Activated T-cell treated with anti-CD3 and anti-CD28 coated beads, Interleukin-2, amount 50 U/mL, for 4 hours (primary cell): ENCODE measurements around the gene TCF4. TPM values are rescaled to one million over a fixed set of nuclear protein-coding genes. Genes with fewer than 3 reads are reported as not detected.
A peak's percentile ranks its signal among the peaks of the same experiment; 100 is the strongest.

Source experiments
- ATAC-seq, 2 donors: fragments of 200-7000 bp; cut with Tn5 transposase; one replicate each; pipeline ENCODE4 v1.10.0; 2021
- DNase-seq: peaks from one replicate; pipeline ENCODE4 v3.0.0-alpha.2; 2020
- H3K27me3 Mint-ChIP-seq: one replicate; pipeline ENCODE4 v1.8.0; 2021; ENCODE audit warnings: low read depth, mixed read lengths
- H3K36me3 Mint-ChIP-seq: one replicate; pipeline ENCODE4 v1.8.0; 2022; ENCODE audit warnings: mixed read lengths; ENCODE audit not compliant: insufficient read depth
- H3K4me1 Mint-ChIP-seq: one replicate; pipeline ENCODE4 v1.8.0; 2021; ENCODE audit warnings: low read depth, mixed read lengths
- H3K4me3 Mint-ChIP-seq: one replicate; pipeline ENCODE4 v1.8.0; 2021; ENCODE audit warnings: mild to moderate bottlenecking, moderate library complexity, mixed read lengths
- H3K9me3 Mint-ChIP-seq: one replicate; pipeline ENCODE4 v1.8.0; 2021; ENCODE audit warnings: mixed read lengths
- total RNA-seq, 3 donors: library from RNA; stranded (reverse); gene quantifications; one replicate each; pipeline ENCODE4 v1.2.1, GENCODE V29; 2021

Gene TCF4
- total RNA-seq, 3 donors from 2014 or later, result 0.91 to 2.6 (median 1.3) TPM

- Mint-ChIP-seq H3K27me3 (no peaks in the 10 kb centered on the region), H3K4me3 (no peak overlapping the region), H3K36me3 (no peaks in the 10 kb centered on the region), H3K4me1 (no peaks in the 10 kb centered on the region), H3K9me3 (no peaks in the 10 kb centered on the region)
- no peak for ATAC-seq
- DNase-seq, result no peak
These were observed 44.0 kb downstream of the TCF4 start for GRCh38 chr18:55544014-55544413.

- Mint-ChIP-seq H3K27me3 (no peaks in the 10 kb centered on the region), H3K4me3 (no peak overlapping the region), H3K36me3 (no peaks in the 10 kb centered on the region), H3K9me3 (no peaks in the 10 kb centered on the region), H3K4me1 (no peaks in the 10 kb centered on the region)
- no peak for ATAC-seq
- no peak for DNase-seq
These were observed 44.8 kb downstream of the TCF4 start for GRCh38 chr18:55543130-55543704.

- Mint-ChIP-seq H3K27me3 (no peaks in the 10 kb centered on the region), H3K9me3 (no peaks in the 10 kb centered on the region), H3K4me1 (no peaks in the 10 kb centered on the region), H3K36me3 (no peaks in the 10 kb centered on the region), H3K4me3 (no peak overlapping the region)
- no peak for DNase-seq
- no peak for ATAC-seq
These were observed 46.4 kb downstream of the TCF4 start for GRCh38 chr18:55541571-55541970.

- Mint-ChIP-seq H3K9me3 (no peaks in the 10 kb centered on the region), H3K4me1 (no peaks in the 10 kb centered on the region), H3K27me3 (no peaks in the 10 kb centered on the region), H3K36me3 (no peaks in the 10 kb centered on the region), H3K4me3 (no peak overlapping the region)
- DNase-seq, result no peak
- no peak for ATAC-seq
These were observed 48.8 kb downstream of the TCF4 start for GRCh38 chr18:55539240-55539639.

GRCh38 chr18:55534996-55535395 lies 53.0 kb downstream of the TCF4 start:
- Mint-ChIP-seq H3K4me1 (no peaks in the 10 kb centered on the region), H3K36me3 (no peaks in the 10 kb centered on the region), H3K9me3 (no peaks in the 10 kb centered on the region), H3K4me3 (no peak overlapping the region), H3K27me3 (no peaks in the 10 kb centered on the region)
- no peak for ATAC-seq
- DNase-seq, result no peak

GRCh38 chr18:55534547-55534946 lies 53.4 kb downstream of the TCF4 start:
- DNase-seq, result no peak
- no peaks in the 10 kb centered on the region for H3K27me3 Mint-ChIP-seq
- no peaks in the 10 kb centered on the region for H3K36me3 Mint-ChIP-seq
- H3K9me3 Mint-ChIP-seq, result no peaks in the 10 kb centered on the region
- no peaks in the 10 kb centered on the region for H3K4me1 Mint-ChIP-seq
- peak; percentile 38 to 43 for ATAC-seq
- H3K4me3 Mint-ChIP-seq, result no peak overlapping the region

GRCh38 chr18:55530166-55530565 lies 57.8 kb downstream of the TCF4 start:
- Mint-ChIP-seq H3K9me3 (peaks cover 5% of the 10 kb centered on the region), H3K4me3 (no peak overlapping the region), H3K27me3 (no peaks in the 10 kb centered on the region), H3K4me1 (no peaks in the 10 kb centered on the region), H3K36me3 (no peaks in the 10 kb centered on the region)
- ATAC-seq (no peak), DNase-seq (no peak)

GRCh38 chr18:55529581-55529980 lies 58.4 kb downstream of the TCF4 start:
- H3K36me3 Mint-ChIP-seq, result no peaks in the 10 kb centered on the region

GRCh38 chr18:55525845-55526244 lies 62.1 kb downstream of the TCF4 start:
- no peak overlapping the region for H3K4me3 Mint-ChIP-seq
- DNase-seq, result no peak
- H3K9me3 Mint-ChIP-seq, result peaks cover 5% of the 10 kb centered on the region
- no peaks in the 10 kb centered on the region for H3K4me1 Mint-ChIP-seq
- no peaks in the 10 kb centered on the region for H3K36me3 Mint-ChIP-seq
- no peaks in the 10 kb centered on the region for H3K27me3 Mint-ChIP-seq
- no peak for ATAC-seq

More at GRCh38 chr18:55529581-55529980, 58.4 kb downstream of the TCF4 start:
- Mint-ChIP-seq H3K9me3 (peaks cover 5% of the 10 kb centered on the region), H3K4me1 (no peaks in the 10 kb centered on the region), H3K27me3 (no peaks in the 10 kb centered on the region), H3K4me3 (no peak overlapping the region)
- DNase-seq (no peak), ATAC-seq (no peak)

GRCh38 chr18:55524353-55525073 lies 63.5 kb downstream of the TCF4 start:
- Mint-ChIP-seq H3K9me3 (peaks cover 5% of the 10 kb centered on the region), H3K27me3 (no peaks in the 10 kb centered on the region), H3K4me1 (no peaks in the 10 kb centered on the region), H3K36me3 (no peaks in the 10 kb centered on the region), H3K4me3 (no peak overlapping the region)
- ATAC-seq, result no peak
- DNase-seq, result no peak

GRCh38 chr18:55523001-55523400 lies 65.0 kb downstream of the TCF4 start:
- Mint-ChIP-seq H3K36me3 (no peaks in the 10 kb centered on the region), H3K4me3 (no peak overlapping the region), H3K9me3 (peaks cover 5% of the 10 kb centered on the region), H3K27me3 (no peaks in the 10 kb centered on the region), H3K4me1 (no peaks in the 10 kb centered on the region)
- no peak for DNase-seq
- ATAC-seq, result no peak

GRCh38 chr18:55522011-55522410 lies 66.0 kb downstream of the TCF4 start:
- Mint-ChIP-seq H3K4me1 (no peaks in the 10 kb centered on the region), H3K36me3 (no peaks in the 10 kb centered on the region), H3K9me3 (peaks cover 5% of the 10 kb centered on the region), H3K4me3 (no peak overlapping the region), H3K27me3 (no peaks in the 10 kb centered on the region)
- DNase-seq (no peak), ATAC-seq (no peak)

GRCh38 chr18:55517055-55517454 lies 70.9 kb downstream of the TCF4 start:
- H3K9me3 Mint-ChIP-seq, result no peaks in the 10 kb centered on the region
- DNase-seq (no peak), ATAC-seq (no peak)
- no peaks in the 10 kb centered on the region for H3K27me3 Mint-ChIP-seq
- no peaks in the 10 kb centered on the region for H3K36me3 Mint-ChIP-seq
- H3K4me1 Mint-ChIP-seq, result no peaks in the 10 kb centered on the region
- no peak overlapping the region for H3K4me3 Mint-ChIP-seq

GRCh38 chr18:55515941-55516710 lies 71.9 kb downstream of the TCF4 start:
- no peaks in the 10 kb centered on the region for H3K36me3 Mint-ChIP-seq
- DNase-seq, result no peak

GRCh38 chr18:55515214-55515613 lies 72.8 kb downstream of the TCF4 start:
- Mint-ChIP-seq H3K36me3 (no peaks in the 10 kb centered on the region), H3K27me3 (no peaks in the 10 kb centered on the region), H3K4me3 (no peak overlapping the region), H3K4me1 (no peaks in the 10 kb centered on the region), H3K9me3 (no peaks in the 10 kb centered on the region)
- ATAC-seq (no peak), DNase-seq (no peak)

More at GRCh38 chr18:55515941-55516710, 71.9 kb downstream of the TCF4 start:
- Mint-ChIP-seq H3K9me3 (no peaks in the 10 kb centered on the region), H3K4me1 (no peaks in the 10 kb centered on the region), H3K4me3 (no peak overlapping the region), H3K27me3 (no peaks in the 10 kb centered on the region)
- no peak for ATAC-seq
